Measurements from ENCODE around the gene ARR3. TPM values are rescaled to one million over a fixed set of nuclear protein-coding genes. Genes with fewer than 3 reads are reported as not detected.
A peak's percentile ranks its signal among the peaks of the same experiment; 100 is the strongest.
"Not testable (repeated sequence)": the region's sequence is repeated elsewhere in the genome, so short reads cannot be mapped to it uniquely, and the experiment has no call there.

Gene ARR3
- polyA plus RNA-seq (2013, experiment 1 of 2; ENCODE audit: insufficient read length), result 0.20 TPM
- polyA plus RNA-seq (2013, experiment 2 of 2; ENCODE audit: insufficient read length), result not detected

DNA sequence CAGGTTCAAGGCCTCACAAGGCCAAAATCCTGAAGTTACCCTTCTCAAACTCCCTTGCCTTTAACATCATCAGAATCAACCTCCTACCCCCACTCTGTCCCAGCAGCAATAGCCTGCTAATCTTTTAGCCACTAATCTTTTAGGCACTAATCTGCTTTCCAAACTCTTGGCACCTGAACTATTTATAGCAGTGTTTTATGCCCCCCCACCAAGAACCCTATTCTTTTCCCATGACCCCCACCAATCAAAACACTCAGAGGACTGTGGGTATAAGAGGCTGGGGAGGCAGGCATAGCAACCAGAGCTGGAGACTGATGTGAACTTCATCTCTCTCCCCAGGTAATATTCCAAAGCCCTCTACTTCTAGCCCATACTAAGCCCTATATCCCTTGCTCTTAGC lies at the start of gene ARR3:
Gene ARR3, plus strand, starts transcription at position 301 of the 400 bp plus-strand sequence. CDS start 1,052 bp downstream, outside the sequence.
- no peak for DNase-seq

GRCh38 chrX:70219938-70220764 lies 48.0 kb upstream of the ARR3 start:
- DNase-seq, result no peak

DNA sequence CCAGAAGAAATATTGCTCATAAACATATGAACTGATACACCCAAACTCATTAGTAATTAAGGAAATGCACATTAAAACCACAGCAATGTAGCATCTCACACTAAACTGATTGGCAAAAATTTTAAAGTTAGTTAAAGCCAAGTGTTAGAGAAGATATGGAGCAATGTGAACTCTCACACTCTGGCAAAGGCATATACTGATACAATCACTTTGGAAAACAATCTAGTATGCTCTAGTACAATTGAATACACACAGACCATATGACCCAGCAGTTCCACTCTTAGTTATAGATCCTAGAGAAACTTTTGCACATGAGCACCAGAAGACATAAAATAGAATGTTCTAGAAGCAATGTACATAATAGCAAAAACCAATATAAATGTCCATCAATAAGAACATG lies 42.1 kb upstream of the ARR3 start:
- DNase-seq, result no peak

- DNase-seq, result no peak
Observed at GRCh38 chrX:70226687-70227086, 41.4 kb upstream of the ARR3 start.

- no peak for DNase-seq
Observed at GRCh38 chrX:70231666-70232065, 36.5 kb upstream of the ARR3 start.

DNA sequence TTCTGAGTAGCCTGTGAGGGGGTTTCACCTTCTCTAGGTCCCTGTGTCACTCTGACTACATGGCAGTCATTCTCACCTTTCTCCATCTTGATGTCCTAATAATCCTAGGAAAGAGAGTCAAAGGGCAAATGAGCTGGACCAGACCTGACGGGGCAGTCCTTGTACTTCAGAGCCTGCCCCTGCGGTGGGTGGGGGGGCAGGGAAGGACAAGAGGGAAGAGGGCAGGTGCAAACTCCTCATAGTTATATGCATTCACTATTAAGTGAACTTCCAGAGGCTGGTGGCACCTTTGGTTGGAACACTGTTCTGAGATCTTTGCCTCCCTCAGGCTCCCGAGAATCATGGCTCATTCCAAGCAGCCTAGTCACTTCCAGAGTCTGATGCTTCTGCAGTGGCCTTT lies 33.8 kb upstream of the ARR3 start, which contains the start of gene AWAT1:
Gene AWAT1, plus strand, starts transcription at position 301 of the 400 bp plus-strand sequence. Its CDS starts 41 bp downstream, at position 342.
- no peak for DNase-seq

DNA sequence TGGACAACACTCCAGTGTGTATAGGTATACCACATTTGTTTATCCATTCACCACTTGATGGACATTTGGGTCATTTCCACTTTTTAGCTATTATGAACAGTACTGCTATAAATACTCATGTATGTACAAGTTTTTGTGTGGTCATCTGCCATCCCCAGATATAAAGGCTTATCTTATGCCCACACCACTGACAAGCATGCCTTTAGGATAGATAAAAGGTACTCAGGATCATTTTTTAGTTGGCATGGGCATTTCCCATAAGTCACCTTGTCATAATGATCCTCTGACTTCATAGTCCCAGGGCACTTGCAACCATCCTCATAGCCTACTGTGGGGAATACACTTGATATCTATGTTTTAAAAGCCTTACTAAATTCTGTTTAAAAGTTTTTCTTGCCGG lies 27.4 kb upstream of the ARR3 start:
- DNase-seq, result no peak

DNA sequence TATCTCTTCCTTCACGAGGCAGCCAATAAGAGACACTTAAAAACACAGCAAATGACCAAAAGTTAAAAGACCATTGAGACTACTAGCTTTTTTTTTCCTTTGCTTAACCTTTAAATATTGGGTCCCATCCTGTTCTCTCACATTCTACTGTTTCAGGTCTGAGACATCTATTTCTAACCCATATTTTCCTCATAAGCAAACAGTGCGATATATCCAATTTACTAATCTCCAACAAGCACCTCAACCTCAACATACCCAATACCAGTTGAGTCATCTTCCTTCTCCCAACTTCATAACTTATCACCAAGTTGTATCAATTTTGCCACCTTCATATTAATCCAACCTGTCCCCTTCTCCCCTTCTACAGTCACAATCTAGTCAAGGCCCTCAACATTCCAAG lies 26.6 kb upstream of the ARR3 start:
- DNase-seq, result no peak

GRCh38 chrX:70243601-70244000 lies 24.5 kb upstream of the ARR3 start:
- DNase-seq, result not testable (repeated sequence)

GRCh38 chrX:70244881-70245280 lies 23.3 kb upstream of the ARR3 start:
- DNase-seq, result no peak

DNA sequence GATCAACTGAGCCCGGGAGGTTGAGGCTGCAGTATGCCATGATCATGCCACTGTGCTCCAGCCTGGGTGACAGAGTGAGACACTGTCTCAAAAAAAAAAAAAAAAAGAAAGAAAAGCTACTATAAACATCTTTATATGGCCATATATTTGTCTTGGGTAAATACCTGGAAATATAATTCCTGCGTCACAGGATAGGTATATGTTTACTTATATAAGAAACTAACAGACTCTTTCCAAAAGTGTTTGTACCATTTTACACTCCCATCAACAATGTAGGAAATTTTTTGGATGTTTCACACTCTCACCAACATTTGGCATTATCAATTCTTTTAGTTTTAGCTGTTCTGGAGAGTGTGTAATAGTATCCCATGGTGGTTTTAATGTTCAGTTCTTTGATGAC lies 20.9 kb upstream of the ARR3 start:
- no peak for DNase-seq

- no peak for DNase-seq
Observed at GRCh38 chrX:70252491-70252890, 15.6 kb upstream of the ARR3 start.

- DNase-seq, result no peak
Observed at GRCh38 chrX:70253377-70254062, 14.6 kb upstream of the ARR3 start.

- no peak for DNase-seq
Observed at GRCh38 chrX:70254063-70254400, 14.1 kb upstream of the ARR3 start.

DNA sequence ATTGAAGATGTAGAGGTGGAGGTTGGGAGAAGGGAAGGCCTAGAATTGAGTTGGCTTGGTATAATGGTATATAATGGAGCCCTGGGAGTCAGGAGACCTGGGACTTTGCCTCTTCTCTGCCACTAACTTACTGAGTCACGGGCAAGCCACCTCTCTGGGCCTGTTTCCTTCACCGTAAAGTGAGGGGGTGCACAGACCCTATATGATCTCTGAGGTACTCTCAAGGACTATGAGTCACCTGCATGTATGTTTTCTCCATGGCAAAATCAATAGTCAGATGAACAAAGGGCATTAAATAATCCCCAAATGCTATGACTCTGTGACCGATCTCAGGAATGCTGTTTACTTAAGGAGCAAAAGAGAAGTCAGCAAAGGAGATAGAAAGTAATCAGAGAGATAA lies 13.2 kb upstream of the ARR3 start:
- DNase-seq, result no peak

GRCh38 chrX:70255452-70255851 lies 12.7 kb upstream of the ARR3 start:
- no peak for DNase-seq

GRCh38 chrX:70257423-70258288 lies 10.5 kb upstream of the ARR3 start:
- DNase-seq, result no peak

GRCh38 chrX:70260104-70260503 lies 8.0 kb upstream of the ARR3 start, which contains the start of gene P2RY4:
P2RY4 (minus strand) TSS chrX:70260204; CDS start chrX:70259624, 580 bp downstream.
- no peak for DNase-seq

GRCh38 chrX:70262952-70263567 lies 5.1 kb upstream of the ARR3 start:
- DNase-seq, result peak; percentile 23

GRCh38 chrX:70264784-70265183 lies 3.4 kb upstream of the ARR3 start:
- DNase-seq, result peak; percentile 1

GRCh38 chrX:70274029-70274428 lies 5.9 kb downstream of the ARR3 start:
- DNase-seq, result not testable (repeated sequence)

DNA sequence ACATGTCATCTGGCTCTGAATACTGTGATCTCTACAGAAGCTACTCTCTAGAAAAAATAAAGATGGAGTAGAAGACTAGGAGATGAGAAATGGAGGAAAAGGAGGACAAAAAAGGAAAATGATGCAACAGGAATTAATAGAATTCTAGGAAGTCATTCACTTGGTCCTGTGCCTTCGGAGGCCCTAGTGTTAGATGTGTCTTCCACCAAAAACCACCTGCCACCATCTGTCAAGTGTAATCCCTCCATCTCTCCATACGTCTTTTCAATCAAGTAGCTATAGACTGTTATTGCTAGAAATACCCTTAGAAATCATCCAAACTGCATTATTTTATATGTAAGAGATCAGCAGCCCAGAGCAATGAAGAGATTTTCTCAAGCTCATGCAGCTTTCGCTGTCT lies 10.9 kb downstream of the ARR3 start:
- DNase-seq, result no peak

All from fibroblast of skin of scalp (primary cell).